HepG2 (cell line): Measurements from ENCODE around the gene AQP6. TPM values are rescaled to one million over a fixed set of nuclear protein-coding genes. Genes with fewer than 3 reads are reported as not detected.

ENCODE experiments used
- ATF7-NPFF ChIP-seq: sonication (generic); formaldehyde crosslinking; IDR thresholded peaks from 2 replicates; pipeline ENCODE4 v1.8.1; 2023; ENCODE audit warnings: mild to moderate bottlenecking, low read depth, missing genetic modification reagents, moderate library complexity
- CBFB ChIP-seq: sonication (generic); formaldehyde crosslinking; IDR thresholded peaks from 2 replicates; pipeline ENCODE4 v1.4.0; 2020; ENCODE audit warnings: missing genetic modification reagents
- CREM ChIP-seq, 2 experiments: sonication (generic) in 1 of 2; formaldehyde crosslinking in 1 of 2; IDR thresholded peaks; 2 replicates each; pipeline versions ENCODE4 v1.4.0 to v1.6.1; 2016 to 2020; ENCODE audit warnings: antibody characterized with exemption in 1 of 2, mild to moderate bottlenecking in 1 of 2, missing genetic modification reagents in 1 of 2
- GATAD1 ChIP-seq: IDR thresholded peaks from 2 replicates; pipeline ENCODE4 v1.6.1; 2016; ENCODE audit warnings: missing genetic modification reagents, missing compliant biosample characterization
- POGZ ChIP-seq: sonication (generic); formaldehyde crosslinking; IDR thresholded peaks from 2 replicates; pipeline ENCODE4 v1.4.0; 2020; ENCODE audit warnings: mild to moderate bottlenecking, missing genetic modification reagents
- RNF2 ChIP-seq: fragments of 450-650 bp; conservative IDR thresholded peaks from 2 replicates; pipeline ENCODE4 v1.6.1; 2016; ENCODE audit warnings: low read depth
- SNAPC2 ChIP-seq: sonication (generic); formaldehyde crosslinking; IDR thresholded peaks from 2 replicates; pipeline ENCODE4 v1.8.1; 2022; ENCODE audit warnings: mild to moderate bottlenecking, missing genetic modification reagents
- ZNF232 ChIP-seq: sonication (generic); formaldehyde crosslinking; IDR thresholded peaks from 2 replicates; pipeline ENCODE4 v1.4.0; 2020; ENCODE audit warnings: missing genetic modification reagents, borderline replicate concordance
- ZNF343 ChIP-seq: sonication (generic); formaldehyde crosslinking; IDR thresholded peaks from 2 replicates; pipeline ENCODE4 v1.4.0; 2020; ENCODE audit warnings: mild to moderate bottlenecking, missing genetic modification reagents
- polyA plus RNA-seq, 8 experiments: library from polyadenylated mRNA; depleted of rRNA in 3 of 8; stranded (reverse) in 7 of 8; unstranded in 1 of 8; fragments of >200 nt; fragmentation: Illumina TruSeq in 4 of 8; extraction: Trizol in 4 of 8; gene quantifications; 2 replicates each; pipeline versions ENCODE4 v1.2.1 to v1.2.3, GENCODE V29; 2011 to 2016; ENCODE audit warnings: low read depth in 4 of 8, missing spikeins in 1 of 8, mixed read lengths in 1 of 8; ENCODE audit not compliant: insufficient read depth in 1 of 8
- total RNA-seq, 5 experiments: library from RNA; depleted of rRNA; stranded (reverse); fragments of >200 nt; fragmentation: Illumina TruSeq; extraction: Trizol; gene quantifications; 2 replicates each; pipeline ENCODE4 v1.2.3, GENCODE V29; 2016; ENCODE audit warnings: low read depth in 1 of 5
- TF ChIP-seq, protein P1 (sequence below): IDR thresholded peaks from 2 replicates; pipeline ENCODE4 v1.6.1; 2016; ENCODE audit warnings: missing compliant biosample characterization, missing genetic modification reagents, borderline replicate concordance
- TF ChIP-seq, protein P2 (sequence below): sonication (generic); formaldehyde crosslinking; IDR thresholded peaks from 2 replicates; pipeline ENCODE4 v1.4.0; 2020; ENCODE audit warnings: missing genetic modification reagents, low read depth, mild to moderate bottlenecking, borderline replicate concordance
- TF ChIP-seq, protein P3 (sequence below), 2 experiments: sonication (generic) in 1 of 2; formaldehyde crosslinking in 1 of 2; IDR thresholded peaks; 2 replicates each; pipeline versions ENCODE4 v1.5.1 to v1.6.1; 2011 to 2020; ENCODE audit warnings: borderline replicate concordance in 1 of 2, low read depth in 1 of 2, low read length in 1 of 2, mild to moderate bottlenecking in 1 of 2, missing genetic modification reagents in 1 of 2, moderate library complexity in 1 of 2
- TF ChIP-seq, protein P4 (sequence below), 2 experiments: IDR thresholded peaks; 2 replicates each; pipeline ENCODE4 v1.6.1; 2011 to 2012; ENCODE audit warnings: low read length in 2 of 2, borderline replicate concordance in 1 of 2, low read depth in 1 of 2, mild to moderate bottlenecking in 1 of 2, moderate library complexity in 1 of 2
- TF ChIP-seq, protein P5 (sequence below): sonication (generic); formaldehyde crosslinking; IDR thresholded peaks from 2 replicates; pipeline ENCODE4 v1.8.1; 2023; ENCODE audit warnings: mild to moderate bottlenecking, missing genetic modification reagents

AQP6 gene
- total and polyA plus RNA-seq, 2 of the 13 experiments (the other 11 are each of a cell fraction or from before 2014, with no cell fraction given): 0.32 to 1.3 TPM

DNA sequence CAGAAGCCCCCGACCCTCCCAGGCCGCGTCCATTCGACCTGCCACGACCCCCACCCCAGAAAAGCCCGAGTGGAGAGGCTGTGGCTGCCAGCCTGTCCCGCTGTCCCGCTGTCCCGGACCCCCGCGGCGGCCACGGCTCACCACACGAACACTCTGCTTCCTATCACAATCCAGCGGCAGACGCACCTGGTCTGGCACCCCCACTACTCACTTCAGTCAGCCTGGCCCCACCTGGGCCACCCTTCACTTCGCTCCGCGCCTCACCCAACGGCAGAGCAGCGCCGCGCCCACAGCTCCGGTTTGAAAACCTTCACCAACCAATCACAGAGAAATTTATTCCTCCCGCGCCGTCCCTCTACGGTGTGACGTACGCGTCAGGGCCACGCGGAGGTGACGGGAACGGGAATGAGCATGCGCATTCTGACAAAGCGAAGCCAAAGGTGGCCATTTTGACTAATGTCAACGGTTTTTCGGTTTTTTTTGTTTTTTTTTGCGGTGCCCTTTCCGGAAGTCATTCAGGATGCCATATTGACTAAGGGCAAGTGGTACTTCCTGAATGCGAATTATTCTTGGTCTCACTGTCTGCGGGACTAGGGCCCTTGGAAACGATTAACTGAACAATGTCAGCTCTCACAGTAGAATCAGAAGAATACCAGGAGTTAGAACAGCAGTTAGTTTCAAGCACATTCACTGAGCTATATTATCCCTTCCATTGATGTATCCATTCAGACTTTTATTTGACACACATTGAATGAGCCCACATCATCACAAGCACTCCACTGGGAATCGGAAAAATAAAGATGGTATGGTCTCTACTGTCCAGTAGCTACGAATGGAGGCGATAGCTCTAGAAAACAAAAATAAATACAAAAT lies 52.7 kb downstream of the AQP6 start, which contains the start of gene RACGAP1 (continued):
- TF ChIP-seq, protein P1, sequence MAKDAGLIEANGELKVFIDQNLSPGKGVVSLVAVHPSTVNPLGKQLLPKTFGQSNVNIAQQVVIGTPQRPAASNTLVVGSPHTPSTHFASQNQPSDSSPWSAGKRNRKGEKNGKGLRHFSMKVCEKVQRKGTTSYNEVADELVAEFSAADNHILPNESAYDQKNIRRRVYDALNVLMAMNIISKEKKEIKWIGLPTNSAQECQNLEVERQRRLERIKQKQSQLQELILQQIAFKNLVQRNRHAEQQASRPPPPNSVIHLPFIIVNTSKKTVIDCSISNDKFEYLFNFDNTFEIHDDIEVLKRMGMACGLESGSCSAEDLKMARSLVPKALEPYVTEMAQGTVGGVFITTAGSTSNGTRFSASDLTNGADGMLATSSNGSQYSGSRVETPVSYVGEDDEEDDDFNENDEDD (CRISPR knock-in tag): peak; percentile 97
- TF ChIP-seq CREM (IDR thresholded peaks at IDR 0.05) (peak; percentile 98), CREM (CRISPR knock-in tag; IDR thresholded peaks at IDR 0.05) (0 out of 2 replicates have a peak, but pooled peaks have one; percentile 15), ZNF343 (no peak), RNF2 (no peak), ATF7-NPFF (CRISPR knock-in tag) (peak; percentile 57; the same call in 1 of the 2 replicates), GATAD1 (CRISPR knock-in tag) (peak; percentile 89), SNAPC2 (CRISPR knock-in tag) (no peak), CBFB (CRISPR knock-in tag) (peak; percentile 43; the same call in 1 of the 2 replicates), POGZ (peak; percentile 96), ZNF232 (peak; percentile 84; the same call in 1 of the 2 replicates)
- TF ChIP-seq, protein P2, sequence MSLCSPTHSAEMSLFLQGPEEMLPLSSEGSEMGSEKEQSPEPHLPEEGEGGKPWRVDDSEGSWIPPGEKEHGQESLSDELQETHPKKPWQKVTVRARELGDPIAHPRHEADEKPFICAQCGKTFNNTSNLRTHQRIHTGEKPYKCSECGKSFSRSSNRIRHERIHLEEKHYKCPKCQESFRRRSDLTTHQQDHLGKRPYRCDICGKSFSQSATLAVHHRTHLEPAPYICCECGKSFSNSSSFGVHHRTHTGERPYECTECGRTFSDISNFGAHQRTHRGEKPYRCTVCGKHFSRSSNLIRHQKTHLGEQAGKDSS (CRISPR knock-in tag): no peak
- TF ChIP-seq, protein P3, sequence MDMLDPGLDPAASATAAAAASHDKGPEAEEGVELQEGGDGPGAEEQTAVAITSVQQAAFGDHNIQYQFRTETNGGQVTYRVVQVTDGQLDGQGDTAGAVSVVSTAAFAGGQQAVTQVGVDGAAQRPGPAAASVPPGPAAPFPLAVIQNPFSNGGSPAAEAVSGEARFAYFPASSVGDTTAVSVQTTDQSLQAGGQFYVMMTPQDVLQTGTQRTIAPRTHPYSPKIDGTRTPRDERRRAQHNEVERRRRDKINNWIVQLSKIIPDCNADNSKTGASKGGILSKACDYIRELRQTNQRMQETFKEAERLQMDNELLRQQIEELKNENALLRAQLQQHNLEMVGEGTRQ (IDR thresholded peaks at IDR 0.05; ENCODE audit: low read depth, low read length): 0 out of 2 replicates have a peak, but pooled peaks have one; percentile 26
- TF ChIP-seq, protein P3 (CRISPR knock-in tag; IDR thresholded peaks at IDR 0.05; ENCODE audit: borderline replicate concordance): peak; percentile 56; the same call in 1 of the 2 replicates
- TF ChIP-seq, protein P4, sequence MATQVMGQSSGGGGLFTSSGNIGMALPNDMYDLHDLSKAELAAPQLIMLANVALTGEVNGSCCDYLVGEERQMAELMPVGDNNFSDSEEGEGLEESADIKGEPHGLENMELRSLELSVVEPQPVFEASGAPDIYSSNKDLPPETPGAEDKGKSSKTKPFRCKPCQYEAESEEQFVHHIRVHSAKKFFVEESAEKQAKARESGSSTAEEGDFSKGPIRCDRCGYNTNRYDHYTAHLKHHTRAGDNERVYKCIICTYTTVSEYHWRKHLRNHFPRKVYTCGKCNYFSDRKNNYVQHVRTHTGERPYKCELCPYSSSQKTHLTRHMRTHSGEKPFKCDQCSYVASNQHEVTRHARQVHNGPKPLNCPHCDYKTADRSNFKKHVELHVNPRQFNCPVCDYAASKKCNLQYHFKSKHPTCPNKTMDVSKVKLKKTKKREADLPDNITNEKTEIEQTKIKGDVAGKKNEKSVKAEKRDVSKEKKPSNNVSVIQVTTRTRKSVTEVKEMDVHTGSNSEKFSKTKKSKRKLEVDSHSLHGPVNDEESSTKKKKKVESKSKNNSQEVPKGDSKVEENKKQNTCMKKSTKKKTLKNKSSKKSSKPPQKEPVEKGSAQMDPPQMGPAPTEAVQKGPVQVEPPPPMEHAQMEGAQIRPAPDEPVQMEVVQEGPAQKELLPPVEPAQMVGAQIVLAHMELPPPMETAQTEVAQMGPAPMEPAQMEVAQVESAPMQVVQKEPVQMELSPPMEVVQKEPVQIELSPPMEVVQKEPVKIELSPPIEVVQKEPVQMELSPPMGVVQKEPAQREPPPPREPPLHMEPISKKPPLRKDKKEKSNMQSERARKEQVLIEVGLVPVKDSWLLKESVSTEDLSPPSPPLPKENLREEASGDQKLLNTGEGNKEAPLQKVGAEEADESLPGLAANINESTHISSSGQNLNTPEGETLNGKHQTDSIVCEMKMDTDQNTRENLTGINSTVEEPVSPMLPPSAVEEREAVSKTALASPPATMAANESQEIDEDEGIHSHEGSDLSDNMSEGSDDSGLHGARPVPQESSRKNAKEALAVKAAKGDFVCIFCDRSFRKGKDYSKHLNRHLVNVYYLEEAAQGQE (IDR thresholded peaks at IDR 0.05; ENCODE audit: borderline replicate concordance in 1 of 2, low read depth in 1 of 2, low read length in 2 of 2): no peak
- TF ChIP-seq, protein P5, sequence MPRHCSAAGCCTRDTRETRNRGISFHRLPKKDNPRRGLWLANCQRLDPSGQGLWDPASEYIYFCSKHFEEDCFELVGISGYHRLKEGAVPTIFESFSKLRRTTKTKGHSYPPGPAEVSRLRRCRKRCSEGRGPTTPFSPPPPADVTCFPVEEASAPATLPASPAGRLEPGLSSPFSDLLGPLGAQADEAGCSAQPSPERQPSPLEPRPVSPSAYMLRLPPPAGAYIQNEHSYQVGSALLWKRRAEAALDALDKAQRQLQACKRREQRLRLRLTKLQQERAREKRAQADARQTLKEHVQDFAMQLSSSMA: 0 out of 2 replicates have a peak, but pooled peaks have one; percentile 6
